GM21529 (cell line): ENCODE data around the gene MAD2L2.
"Not testable (repeated sequence)": the region's sequence is repeated elsewhere in the genome, so short reads cannot be mapped to it uniquely, and the experiment has no call there.

Experiments used
- ATAC-seq: cut with Tn5 transposase; IDR thresholded peaks from one replicate; pipeline ENCODE4 v1.9.1; 2021; ENCODE audit not compliant: unreplicated experiment

The MAD2L2 gene

GRCh38 chr1:11654137-11654938 is 26.6 kb downstream of the MAD2L2 start, which contains the start of the genes FBXO2 and FBXO44:
Gene FBXO2 (minus strand): TSS chr1:11654429. CDS start chr1:11654340, 89 bp downstream.
Gene FBXO44 (plus strand): TSS chr1:11654877. CDS start chr1:11655836, 959 bp downstream.
- peak; percentile 54 for ATAC-seq

- no peak for ATAC-seq
These were observed 27.1 kb downstream of the MAD2L2 start for GRCh38 chr1:11653861-11654136.

GRCh38 chr1:11653101-11653860 is 27.7 kb downstream of the MAD2L2 start:
- no peak for ATAC-seq

GRCh38 chr1:11652203-11652780 is 28.7 kb downstream of the MAD2L2 start:
- ATAC-seq: no peak

- no peak for ATAC-seq
These were observed 29.9 kb downstream of the MAD2L2 start for GRCh38 chr1:11651017-11651416.

DNA sequence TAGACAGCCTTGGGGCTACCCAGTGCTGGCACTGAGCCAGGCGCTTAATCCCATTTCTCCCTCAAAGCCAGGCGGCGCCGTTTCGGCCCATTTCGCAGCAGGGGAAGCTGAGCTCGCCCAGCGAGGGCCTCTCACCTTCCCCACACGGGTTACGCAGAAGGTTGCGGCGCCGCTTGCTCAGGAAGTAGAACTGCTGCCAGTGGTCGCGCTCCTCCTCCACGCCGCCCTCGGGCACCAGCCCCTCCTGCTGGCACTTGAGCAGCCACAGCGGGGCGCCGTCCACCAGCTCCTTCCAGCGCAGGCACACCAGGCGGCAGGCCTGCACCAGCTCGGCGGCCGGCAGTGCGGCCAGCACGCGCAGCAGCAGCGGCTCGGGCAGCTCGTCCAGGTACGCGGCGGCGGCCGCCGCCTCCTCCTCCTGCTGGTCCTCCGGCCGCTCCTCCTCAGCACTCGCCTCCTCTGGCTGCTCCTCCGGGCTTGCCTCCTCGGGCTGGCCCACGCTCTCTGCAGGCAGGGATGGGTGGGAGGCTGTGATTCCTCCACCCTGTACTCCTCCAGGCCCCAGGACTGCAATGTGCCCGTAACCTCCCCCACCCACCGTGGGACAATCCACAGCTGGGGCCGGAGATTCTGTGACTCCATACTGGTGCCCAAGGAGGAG is 30.5 kb downstream of the MAD2L2 start:
- no peak for ATAC-seq

DNA sequence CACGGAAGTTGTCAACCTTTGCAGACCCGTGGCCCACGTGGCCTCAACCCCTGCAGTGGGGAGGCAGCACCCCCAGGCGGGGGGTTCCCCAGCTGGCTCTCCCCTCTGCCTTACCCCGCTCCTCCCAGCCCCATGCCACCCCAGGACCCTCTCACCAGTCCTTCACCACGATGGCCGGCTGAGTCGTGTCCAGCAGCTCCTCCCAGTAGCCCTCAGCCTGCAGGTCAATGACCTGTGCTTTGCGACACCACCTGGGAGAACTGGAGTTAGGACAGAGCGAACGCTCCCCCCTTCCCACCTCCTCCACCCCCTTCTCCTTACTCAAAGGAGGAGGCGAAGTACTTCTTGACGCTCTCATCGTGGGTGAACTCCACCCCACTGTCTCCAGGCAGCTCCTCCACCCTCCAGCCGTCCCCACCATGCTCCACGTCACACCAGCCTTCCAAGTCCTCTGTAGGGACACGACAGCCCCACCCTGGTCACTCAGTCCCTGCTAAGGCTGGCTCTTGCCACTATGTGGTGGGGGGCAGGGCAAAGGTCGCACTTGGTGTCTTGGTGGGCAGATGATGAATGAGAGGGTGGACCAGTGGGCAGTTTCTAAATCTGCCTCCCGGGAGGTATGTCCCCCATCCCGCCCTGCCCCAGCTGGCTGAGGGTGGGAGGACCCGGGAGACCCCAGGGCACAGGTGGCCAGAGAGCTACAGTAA is 31.2 kb downstream of the MAD2L2 start:
- ATAC-seq: no peak

- no peak for ATAC-seq
These were observed 31.7 kb downstream of the MAD2L2 start for GRCh38 chr1:11649237-11649623.

DNA sequence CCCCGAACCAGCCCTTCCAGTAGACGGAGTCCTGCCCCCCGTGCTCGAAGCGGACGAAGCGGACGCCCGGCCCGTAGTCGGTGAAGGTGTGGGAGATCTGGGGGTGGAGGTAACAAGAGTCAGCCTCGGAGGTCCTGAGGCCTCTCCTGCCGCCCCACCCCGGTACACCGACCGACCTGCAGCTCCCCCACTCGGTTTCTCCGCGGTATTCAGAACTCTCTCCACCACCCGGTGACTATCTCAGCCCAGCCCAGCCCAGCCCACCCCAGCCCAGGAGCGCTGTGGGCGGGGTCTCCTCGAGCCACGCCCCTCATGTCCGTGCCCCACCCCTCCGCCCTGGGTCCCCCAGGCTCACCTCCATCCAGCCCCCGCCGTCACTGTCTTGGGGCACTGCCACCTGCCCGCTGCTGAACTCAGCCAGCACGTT is 32.2 kb downstream of the MAD2L2 start:
- ATAC-seq: no peak

- no peak for ATAC-seq
These were observed 32.9 kb downstream of the MAD2L2 start for GRCh38 chr1:11648039-11648438.

GRCh38 chr1:11647333-11647732 is 33.6 kb downstream of the MAD2L2 start:
- no peak for ATAC-seq

DNA sequence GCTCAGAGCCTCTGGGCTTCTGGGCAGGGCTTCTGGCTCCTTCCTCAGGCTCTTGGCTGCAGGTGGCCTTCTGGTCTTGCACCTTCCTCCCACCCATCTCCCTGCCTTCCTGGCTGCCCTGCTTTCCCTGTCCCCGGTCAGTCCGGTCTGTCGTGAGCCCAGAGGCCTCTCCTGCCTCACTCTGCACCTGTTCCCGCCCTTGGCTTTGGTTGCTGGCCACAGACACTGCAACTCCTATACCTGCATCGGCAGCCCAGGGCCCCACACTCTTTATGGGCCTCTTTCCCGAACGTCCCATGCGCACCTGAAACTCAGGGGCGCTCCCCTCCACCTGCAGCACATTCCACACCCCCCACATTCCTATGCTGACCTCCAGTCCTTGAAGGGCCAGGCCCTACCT is 34.6 kb downstream of the MAD2L2 start:
- no peak for ATAC-seq

GRCh38 chr1:11645670-11646265 is 35.2 kb downstream of the MAD2L2 start:
- ATAC-seq: no peak

- no peak for ATAC-seq
These were observed 35.7 kb downstream of the MAD2L2 start for GRCh38 chr1:11645270-11645669.

DNA sequence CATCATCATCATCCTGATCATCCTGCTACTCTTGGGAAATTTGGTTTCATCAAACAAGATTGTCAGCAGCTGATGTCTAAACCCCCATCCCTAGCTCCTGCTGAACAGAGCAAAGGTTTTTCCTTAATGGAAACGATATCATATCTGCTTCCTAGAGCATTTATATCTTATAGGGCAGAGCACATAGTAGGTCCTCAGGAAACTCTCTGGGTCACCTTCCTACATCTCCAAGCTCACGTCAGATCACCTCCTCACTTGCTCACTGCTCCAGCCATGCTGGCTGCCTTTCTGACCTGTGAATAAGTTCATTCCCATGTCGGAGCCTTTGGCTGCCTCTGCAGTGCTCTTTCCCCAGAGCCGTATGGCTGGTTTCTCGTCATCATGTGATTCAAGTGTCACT is 37.2 kb downstream of the MAD2L2 start:
- ATAC-seq: no peak

DNA sequence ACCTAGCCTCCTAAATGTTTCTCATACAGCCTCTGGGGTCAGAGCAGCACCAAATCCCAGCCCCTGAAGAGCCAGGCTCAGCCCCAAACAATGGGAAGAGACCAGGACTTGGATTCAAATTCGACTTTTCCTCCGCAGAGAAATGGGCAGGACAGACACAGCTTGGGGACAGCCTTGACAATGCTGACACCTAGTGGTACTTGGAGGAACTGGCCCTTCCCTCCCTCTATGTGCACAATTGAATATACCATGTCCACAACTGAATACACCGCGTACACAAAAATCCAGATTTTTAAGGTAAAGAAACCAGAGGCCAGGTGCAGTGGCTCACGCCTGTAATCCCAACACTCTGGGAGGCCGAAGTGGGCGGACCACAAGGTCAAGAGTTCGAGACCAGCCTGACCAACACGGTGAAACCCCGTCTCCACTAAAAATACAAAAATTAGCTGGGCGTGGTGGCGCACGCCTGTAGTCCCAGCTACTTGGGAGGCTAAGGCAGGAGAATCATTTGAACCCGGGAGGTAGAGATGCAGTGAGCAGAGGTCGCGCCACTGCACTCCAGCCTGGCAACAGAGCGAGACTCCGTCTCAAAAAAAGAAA is 38.4 kb downstream of the MAD2L2 start:
- ATAC-seq: not testable (repeated sequence)

- no peak for ATAC-seq
These were observed 39.1 kb downstream of the MAD2L2 start for GRCh38 chr1:11641776-11642305.

DNA sequence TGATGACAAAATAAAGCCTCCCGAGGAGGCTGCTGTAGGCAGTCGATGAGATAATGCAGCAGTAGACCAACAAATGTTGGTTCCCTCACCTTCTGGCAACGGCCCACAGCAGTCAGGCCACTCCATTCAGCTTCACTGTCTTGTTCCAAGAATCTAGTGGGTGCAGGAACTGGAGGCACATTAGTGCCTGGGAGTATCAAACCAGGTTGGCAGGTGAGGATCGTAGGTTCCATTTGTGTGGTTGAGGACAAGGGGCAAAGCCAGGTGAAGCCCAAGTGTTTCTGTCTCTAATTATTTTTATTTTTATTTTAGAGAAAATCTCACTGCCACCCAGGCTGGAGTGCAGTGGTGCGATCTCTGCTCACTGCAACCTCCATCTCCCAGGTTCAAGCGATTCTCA is 40.0 kb downstream of the MAD2L2 start:
- ATAC-seq: no peak

DNA sequence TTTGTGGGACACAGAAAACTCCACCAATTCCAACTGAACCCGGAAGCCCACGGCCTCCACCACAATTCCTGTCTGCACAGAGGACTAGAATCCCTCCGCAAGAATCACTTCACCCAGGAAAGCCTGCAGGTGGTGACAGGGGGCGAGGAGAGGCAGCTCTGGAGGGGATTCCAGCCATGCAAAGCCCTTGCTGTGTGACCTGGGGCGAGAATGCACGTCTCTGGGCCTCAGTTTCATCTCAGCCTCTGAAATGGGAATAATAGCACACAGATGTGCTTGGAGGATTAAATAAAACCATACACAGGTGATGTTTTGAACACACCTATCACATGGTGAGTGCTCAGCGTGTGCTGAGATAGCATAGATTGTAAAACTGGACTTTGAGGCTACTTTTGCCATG is 40.8 kb downstream of the MAD2L2 start:
- no peak for ATAC-seq

DNA sequence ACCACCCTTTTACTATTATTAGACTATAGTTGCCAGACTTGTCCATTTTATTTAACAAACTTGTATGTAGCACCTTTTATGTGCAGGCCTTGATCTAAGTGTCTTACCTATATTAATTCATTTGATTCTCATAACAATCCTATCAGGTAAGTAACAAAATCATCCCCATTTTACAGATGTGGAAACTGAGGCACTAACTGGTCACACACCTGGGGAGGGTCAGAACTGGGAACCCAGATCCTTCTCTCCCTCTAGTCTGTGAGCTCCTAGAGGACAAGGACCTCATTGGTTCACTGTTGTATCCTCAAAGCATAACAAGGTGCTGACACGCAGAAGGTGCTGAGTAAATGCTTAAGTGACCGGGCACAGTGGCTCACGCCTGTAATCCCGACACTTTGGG is 41.6 kb downstream of the MAD2L2 start:
- ATAC-seq: no peak
